ENCODE measurements around the gene ZDHHC11B. TPM values are rescaled to one million over a fixed set of nuclear protein-coding genes. Genes with fewer than 3 reads are reported as not detected.
"Not testable (repeated sequence)": the region's sequence is repeated elsewhere in the genome, so short reads cannot be mapped to it uniquely, and the experiment has no call there.

The ZDHHC11B gene
- total RNA-seq, 3 donors from 2014 or later: 1.1 to 4.8 (median 3.9) TPM

DNA sequence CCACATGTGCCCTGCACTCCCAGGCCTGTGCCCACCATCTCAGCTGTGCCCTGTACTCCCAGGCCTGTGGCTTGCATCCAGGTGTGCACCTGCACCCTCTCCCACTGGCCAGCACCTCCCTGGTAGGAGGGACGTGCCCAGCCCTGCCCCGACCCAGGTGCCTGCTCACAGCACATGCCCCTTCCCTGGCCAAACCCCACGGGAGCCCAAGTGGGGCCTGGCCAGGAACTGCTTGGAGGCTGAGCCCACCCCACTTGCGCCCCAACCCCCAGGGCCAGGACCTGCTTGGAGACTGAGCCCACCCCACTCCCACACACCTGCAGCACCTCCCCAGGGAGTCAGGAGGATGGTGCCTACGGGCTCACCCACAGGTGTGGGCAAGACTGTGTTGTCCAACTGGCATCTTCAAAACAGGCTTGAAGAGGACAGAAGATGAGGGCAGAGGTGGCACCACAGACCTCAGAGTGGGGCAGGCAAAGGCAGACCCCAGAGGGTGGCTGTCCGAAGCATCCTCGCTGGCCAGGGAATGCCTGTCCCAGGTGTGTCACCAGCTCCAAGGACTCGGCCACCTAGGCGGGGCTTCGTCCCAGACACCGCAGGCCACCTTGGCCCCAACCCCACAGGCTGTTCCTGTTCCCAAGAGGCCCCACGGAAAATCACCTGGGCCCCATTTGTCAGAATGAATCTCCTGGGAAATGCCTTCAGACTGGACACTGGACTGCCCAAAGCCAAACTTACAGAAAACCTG lies 10.8 kb downstream of the ZDHHC11B start:
- peaks cover 0 to 10% of the 10 kb centered on the region in 2 donors for H3K27me3 ChIP-seq
- no peaks in the 10 kb centered on the region for H3K9me3 ChIP-seq
- H3K4me3 ChIP-seq: no peak overlapping the region
- no peaks in the 10 kb centered on the region for H3K36me3 ChIP-seq
- H3K27ac ChIP-seq: no peak overlapping the region
- H3K4me1 ChIP-seq: no peaks in the 10 kb centered on the region
- DNase-seq (ENCODE audit: low spot score in 2 of 2): peak in 1 of 2 donors; percentile 17
- intact Hi-C loops (cut with DNase I; ENCODE audit: low total_unique reads): no loop called here
- TF ChIP-seq POLR2A (IDR thresholded peaks at IDR 0.05) (no peak), POLR2AphosphoS5 (IDR thresholded peaks at IDR 0.05) (no peak)
- TF ChIP-seq, protein P1, sequence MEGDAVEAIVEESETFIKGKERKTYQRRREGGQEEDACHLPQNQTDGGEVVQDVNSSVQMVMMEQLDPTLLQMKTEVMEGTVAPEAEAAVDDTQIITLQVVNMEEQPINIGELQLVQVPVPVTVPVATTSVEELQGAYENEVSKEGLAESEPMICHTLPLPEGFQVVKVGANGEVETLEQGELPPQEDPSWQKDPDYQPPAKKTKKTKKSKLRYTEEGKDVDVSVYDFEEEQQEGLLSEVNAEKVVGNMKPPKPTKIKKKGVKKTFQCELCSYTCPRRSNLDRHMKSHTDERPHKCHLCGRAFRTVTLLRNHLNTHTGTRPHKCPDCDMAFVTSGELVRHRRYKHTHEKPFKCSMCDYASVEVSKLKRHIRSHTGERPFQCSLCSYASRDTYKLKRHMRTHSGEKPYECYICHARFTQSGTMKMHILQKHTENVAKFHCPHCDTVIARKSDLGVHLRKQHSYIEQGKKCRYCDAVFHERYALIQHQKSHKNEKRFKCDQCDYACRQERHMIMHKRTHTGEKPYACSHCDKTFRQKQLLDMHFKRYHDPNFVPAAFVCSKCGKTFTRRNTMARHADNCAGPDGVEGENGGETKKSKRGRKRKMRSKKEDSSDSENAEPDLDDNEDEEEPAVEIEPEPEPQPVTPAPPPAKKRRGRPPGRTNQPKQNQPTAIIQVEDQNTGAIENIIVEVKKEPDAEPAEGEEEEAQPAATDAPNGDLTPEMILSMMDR (IDR thresholded peaks at IDR 0.05): no peak

DNA sequence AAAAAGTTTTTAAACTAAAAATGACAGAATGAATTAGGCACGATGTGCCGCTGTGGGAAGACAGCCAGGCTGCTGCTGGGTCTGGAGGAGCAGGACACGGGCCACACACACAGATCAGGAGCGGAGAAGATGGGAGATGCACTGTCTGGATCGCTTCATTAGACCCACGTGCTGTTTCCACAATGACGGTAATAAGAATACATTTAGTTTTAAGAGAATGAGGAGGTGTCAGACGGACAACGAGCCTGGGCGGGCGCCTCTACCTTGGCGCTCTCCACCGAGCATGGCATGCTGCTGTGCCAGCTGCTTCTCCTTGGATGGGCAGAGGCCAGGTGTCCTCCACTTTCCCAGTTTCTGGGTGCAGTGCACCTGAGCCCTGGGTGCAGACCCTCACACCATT lies 11.6 kb downstream of the ZDHHC11B start:
- H3K9me3 ChIP-seq; H3K4me1 ChIP-seq; intact Hi-C loops (cut with DNase I; ENCODE audit: low total_unique reads); H3K36me3 ChIP-seq; H3K27me3 ChIP-seq; H3K4me3 ChIP-seq; H3K27ac ChIP-seq: not testable (repeated sequence)
- DNase-seq (ENCODE audit: low spot score in 2 of 2): peak in 1 of 2 donors; percentile 17

DNA sequence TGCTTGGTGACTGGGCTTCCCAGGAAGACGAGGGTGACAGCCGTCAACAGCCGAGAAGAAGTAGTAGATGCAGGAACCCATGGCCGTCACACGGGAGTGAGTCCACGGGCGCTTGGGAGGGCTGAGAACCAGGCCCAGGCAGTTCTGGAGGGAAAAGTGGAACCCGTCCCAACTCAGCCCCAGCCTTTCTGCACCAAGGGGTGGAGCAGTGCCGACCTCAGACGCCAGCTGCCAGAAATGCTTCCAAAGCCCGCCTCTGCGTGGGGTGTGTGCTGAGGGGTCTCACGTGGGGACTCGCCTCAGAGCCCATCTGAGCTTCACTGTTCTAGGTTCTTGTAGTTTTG lies 12.0 kb downstream of the ZDHHC11B start:
- H3K36me3 ChIP-seq; H3K9me3 ChIP-seq; intact Hi-C loops (cut with DNase I; ENCODE audit: low total_unique reads); H3K4me1 ChIP-seq; H3K27ac ChIP-seq; H3K4me3 ChIP-seq; DNase-seq (ENCODE audit: low spot score in 2 of 2); H3K27me3 ChIP-seq: not testable (repeated sequence)

DNA sequence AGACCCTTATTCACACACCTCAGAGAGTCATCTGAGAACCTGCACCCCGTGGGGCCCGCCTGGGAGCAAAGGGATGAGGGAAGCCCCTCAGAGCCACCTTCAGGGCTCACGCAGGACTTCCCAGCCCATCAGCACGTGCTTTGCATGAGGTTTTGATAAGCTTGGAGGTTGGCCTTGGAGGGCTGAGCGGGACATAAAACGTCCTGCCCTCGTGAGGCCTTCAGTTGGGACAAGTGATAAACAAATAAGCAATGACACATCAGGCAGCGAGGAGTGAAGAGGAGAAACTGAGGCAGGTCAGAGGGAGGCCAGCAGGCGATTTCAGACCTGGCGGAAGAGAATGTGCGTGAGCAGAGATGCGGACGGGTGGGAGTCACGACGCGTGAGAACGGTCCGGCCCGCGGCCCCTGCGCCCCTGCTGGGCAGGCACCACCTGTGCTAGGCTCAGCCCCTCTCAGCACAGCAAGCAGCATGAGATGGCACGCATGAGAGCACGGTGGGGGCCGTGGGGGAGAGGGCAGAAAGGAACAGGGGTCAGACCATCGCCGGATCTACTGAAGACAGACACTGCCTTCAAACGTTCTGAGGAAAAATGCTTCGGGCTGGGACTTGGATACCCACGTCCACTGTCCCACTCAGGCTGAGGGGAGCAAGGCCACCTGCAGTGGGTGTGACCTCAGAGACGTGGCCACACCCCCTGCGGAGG lies 12.5 kb downstream of the ZDHHC11B start:
- H3K36me3 ChIP-seq; H3K9me3 ChIP-seq; H3K4me1 ChIP-seq; H3K27me3 ChIP-seq; intact Hi-C loops (cut with DNase I; ENCODE audit: low total_unique reads); H3K27ac ChIP-seq; H3K4me3 ChIP-seq: not testable (repeated sequence)
- peak in 1 of 2 donors; percentile 16 for DNase-seq (ENCODE audit: low spot score in 2 of 2)

DNA sequence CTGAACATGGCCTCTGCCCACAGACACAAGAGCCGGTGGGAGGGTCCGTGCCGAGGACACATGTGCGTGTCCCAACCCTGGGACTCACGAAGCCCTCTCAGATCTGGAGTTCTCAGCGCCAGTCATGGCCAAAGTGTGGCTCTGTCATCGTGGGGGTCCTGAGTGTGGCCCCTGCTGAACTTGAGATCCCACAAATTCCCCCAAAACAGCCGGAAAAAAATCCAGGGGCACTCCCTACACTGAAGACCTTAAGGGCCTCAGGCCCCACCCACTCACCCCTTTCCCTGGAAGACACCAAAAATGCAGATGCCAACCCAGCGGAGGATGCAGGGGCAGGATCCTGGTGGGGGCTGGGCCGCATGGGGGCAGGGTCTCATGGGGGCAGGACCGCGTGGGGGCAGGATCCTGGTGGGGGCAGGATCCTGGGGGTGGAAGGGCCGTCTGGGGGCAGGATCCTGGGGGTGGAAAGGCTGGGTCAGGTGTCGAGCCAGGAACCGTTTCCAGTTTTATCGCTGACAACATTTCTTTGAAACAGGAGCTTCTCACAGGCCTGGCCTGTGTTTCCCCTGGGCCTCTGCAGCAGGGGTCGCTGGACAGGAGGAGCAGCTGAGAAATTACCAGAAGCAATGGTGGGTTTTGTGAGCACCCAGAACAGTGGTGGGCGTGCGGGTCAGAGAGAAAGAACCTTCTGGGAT lies 13.3 kb downstream of the ZDHHC11B start:
- intact Hi-C loops (cut with DNase I; ENCODE audit: low total_unique reads): not testable (repeated sequence)

DNA sequence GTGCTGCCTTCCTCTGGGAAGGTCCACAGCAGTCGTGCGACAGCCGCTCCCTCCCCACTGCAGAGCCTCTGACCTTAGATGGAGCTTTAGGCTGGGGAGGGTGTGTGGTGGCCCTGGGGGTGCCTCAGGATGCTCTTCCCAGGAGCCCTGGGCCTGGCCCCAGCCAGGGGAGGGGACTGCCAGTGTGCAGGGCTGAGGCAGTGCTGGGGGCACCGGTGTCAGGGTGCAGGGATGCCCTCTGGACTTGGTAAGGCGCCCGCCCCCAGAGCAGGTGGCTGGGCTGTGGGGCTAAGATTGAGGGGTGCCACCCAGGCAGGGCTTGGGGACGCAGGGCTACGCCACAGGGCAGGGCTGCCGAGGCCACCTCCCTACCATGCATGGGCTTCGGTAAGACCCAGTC lies 13.9 kb downstream of the ZDHHC11B start:
- H3K27me3 ChIP-seq; intact Hi-C loops (cut with DNase I; ENCODE audit: low total_unique reads); H3K36me3 ChIP-seq; H3K9me3 ChIP-seq; H3K27ac ChIP-seq; H3K4me1 ChIP-seq; H3K4me3 ChIP-seq: not testable (repeated sequence)
- peak; percentile 17 for DNase-seq (ENCODE audit: low spot score in 2 of 2)

More for the DNA sequence above, 13.3 kb downstream of the ZDHHC11B start:
- H3K36me3 ChIP-seq, H3K9me3 ChIP-seq, H3K4me1 ChIP-seq, H3K27me3 ChIP-seq, H3K27ac ChIP-seq, H3K4me3 ChIP-seq: not testable (repeated sequence)
- peak in 1 of 2 donors; percentile 16 for DNase-seq (ENCODE audit: low spot score in 2 of 2)

DNA sequence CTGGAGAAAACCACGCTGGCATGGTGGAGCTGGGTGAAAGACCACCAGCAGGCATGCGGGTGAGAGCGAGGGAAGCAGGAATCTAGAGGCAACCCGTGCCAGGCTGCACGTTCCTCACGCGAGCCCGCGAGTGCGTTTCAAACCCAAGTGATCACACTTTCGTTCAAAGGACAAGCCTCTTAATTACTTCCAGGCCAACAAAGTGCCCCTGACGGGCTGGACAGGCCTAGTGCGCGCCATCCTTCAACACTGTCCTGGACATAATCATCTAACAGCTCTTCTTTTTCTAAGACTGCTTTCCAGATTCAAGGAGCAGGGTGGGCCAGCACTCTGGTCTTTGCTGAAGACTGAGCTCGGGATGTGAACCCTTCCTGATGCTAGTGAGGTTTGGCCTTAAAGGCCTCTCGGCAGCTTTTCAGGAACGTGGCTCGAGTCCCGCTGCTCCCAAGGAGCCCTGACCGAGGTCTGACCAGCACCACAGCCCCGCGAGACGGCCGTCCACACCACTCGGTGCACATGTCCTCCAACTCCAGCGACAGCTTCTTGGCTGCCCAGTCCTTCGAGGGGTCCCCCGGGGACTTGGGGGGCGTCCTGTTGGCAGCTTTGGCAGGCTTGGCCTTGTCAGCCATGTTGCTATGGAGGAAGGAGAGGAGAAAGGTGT lies 14.9 kb downstream of the ZDHHC11B start:
- H3K9me3 ChIP-seq; H3K27ac ChIP-seq; H3K27me3 ChIP-seq; H3K4me3 ChIP-seq; H3K4me1 ChIP-seq; intact Hi-C loops (cut with DNase I; ENCODE audit: low total_unique reads); H3K36me3 ChIP-seq: not testable (repeated sequence)
- peak; percentile 16 to 37 for DNase-seq (ENCODE audit: low spot score in 2 of 2)
